AG09319 (cell line): ENCODE measurements around the gene TRIM7.
A peak's percentile ranks its signal among the peaks of the same experiment; 100 is the strongest.

Source experiments
- DNase-seq: peaks from one replicate; pipeline ENCODE4 v3.0.0-alpha.2; 2010; ENCODE audit warnings: low read depth; ENCODE audit errors: extremely low read depth
- CTCF ChIP-seq: IDR thresholded peaks from 2 replicates; pipeline ENCODE4 v1.5.1; 2011; ENCODE audit warnings: low read depth, mild to moderate bottlenecking, inconsistent platforms, low read length, moderate library complexity

Gene TRIM7

GRCh38 chr5:181163487-181164075, 41.4 kb downstream of the TRIM7 start:
- no peak for DNase-seq
- TF ChIP-seq CTCF = no peak

- TF ChIP-seq CTCF = no peak
- DNase-seq = no peak
Observed at GRCh38 chr5:181161534-181162175, 43.3 kb downstream of the TRIM7 start.

GRCh38 chr5:181160755-181161533, 44.1 kb downstream of the TRIM7 start:
- DNase-seq = peak; percentile 42

- no peak for DNase-seq
- TF ChIP-seq CTCF = no peak
Observed at GRCh38 chr5:181160152-181160754, 44.7 kb downstream of the TRIM7 start.

- TF ChIP-seq CTCF = peak; percentile 97
- DNase-seq = peak; percentile 47
Observed at GRCh38 chr5:181159286-181160151, 45.5 kb downstream of the TRIM7 start.

GRCh38 chr5:181158869-181159268, 46.1 kb downstream of the TRIM7 start:
- no peak for DNase-seq
- TF ChIP-seq CTCF = no peak

- TF ChIP-seq CTCF = no peak
- DNase-seq = no peak
Observed at GRCh38 chr5:181156758-181157157, 48.2 kb downstream of the TRIM7 start.
